PC-9 (cell line): ENCODE data around the gene SLC40A1. TPM values are rescaled to one million over a fixed set of nuclear protein-coding genes. Genes with fewer than 3 reads are reported as not detected.

ENCODE experiments used
- BruUV-seq: library from RNA; stranded (reverse); fragments of 400-500 nt; replicated peaks from 2 replicates; lab custom pipeline; 2021; lab: Mats Ljungman, UMichigan
- CTCF ChIA-PET: fragments of 300-600 bp; sonication (Branson Sonifier 250); formaldehyde crosslinking; loops from one replicate; lab custom pipeline; 2022; ENCODE audit warnings: antibody characterized with exemption; lab: Charles Lee
- POLR2A ChIA-PET: fragments of 300-600 bp; sonication (Branson Sonifier 250); formaldehyde crosslinking; loops from one replicate; lab custom pipeline; 2022; ENCODE audit warnings: antibody characterized with exemption; ENCODE audit not compliant: unreplicated experiment; lab: Charles Lee
- DNase-seq, 2 experiments: peaks; one replicate each; pipeline versions ENCODE4 v3.0.0 to v3.0.0-alpha.2; 2015 to 2022; ENCODE audit warnings: mixed read lengths in 1 of 2
- H2AFZ ChIP-seq: fragments of 200-600 bp; sonication (generic); 2 replicates; pipeline ENCODE4 v1.8.1; 2017; ENCODE audit warnings: antibody characterized with exemption
- H3F3A ChIP-seq: fragments of 200-600 bp; sonication (generic); 2 replicates; pipeline ENCODE4 v1.8.1; 2017; ENCODE audit warnings: antibody characterized with exemption, mild to moderate bottlenecking, low read depth; ENCODE audit not compliant: insufficient read depth
- H3K27ac ChIP-seq: fragments of 200-600 bp; sonication (generic); 2 replicates; pipeline ENCODE4 v1.6.1; 2016; ENCODE audit warnings: mixed run types
- H3K27me3 ChIP-seq: fragments of 200-600 bp; sonication (generic); 2 replicates; pipeline ENCODE4 v1.6.1; 2016; ENCODE audit warnings: low read depth, mixed run types; ENCODE audit not compliant: insufficient read depth
- H3K36me3 ChIP-seq: fragments of 200-600 bp; sonication (generic); 2 replicates; pipeline ENCODE4 v1.6.1; 2016; ENCODE audit warnings: low read depth, mixed run types
- H3K4me1 ChIP-seq: fragments of 200-600 bp; sonication (generic); replicated peaks from 2 replicates; pipeline ENCODE4 v1.6.1; 2016; ENCODE audit warnings: mixed run types; ENCODE audit not compliant: insufficient read depth
- H3K4me2 ChIP-seq: fragments of 200-600 bp; sonication (generic); 2 replicates; pipeline ENCODE4 v1.6.1; 2017; ENCODE audit warnings: mixed run types
- H3K4me3 ChIP-seq: fragments of 200-600 bp; sonication (generic); 2 replicates; pipeline ENCODE4 v1.6.1; 2016; ENCODE audit warnings: mixed run types
- H3K79me2 ChIP-seq: fragments of 200-600 bp; sonication (generic); 2 replicates; pipeline ENCODE4 v1.6.1; 2017; ENCODE audit warnings: low read depth, mixed run types
- H3K9me2 ChIP-seq: fragments of 200-600 bp; sonication (generic); 2 replicates; pipeline ENCODE4 v1.8.1; 2017; ENCODE audit warnings: mild to moderate bottlenecking; ENCODE audit not compliant: insufficient read depth
- H3K9me3 ChIP-seq: fragments of 200-600 bp; sonication (generic); 2 replicates; pipeline ENCODE4 v1.8.1; 2016; ENCODE audit warnings: low read depth; ENCODE audit not compliant: insufficient read depth
- H4K20me1 ChIP-seq: fragments of 200-600 bp; sonication (generic); 2 replicates; pipeline ENCODE4 v1.8.1; 2017; ENCODE audit not compliant: insufficient read depth
- EZH2 ChIP-seq: fragments of 200-600 bp; sonication (generic); IDR thresholded peaks from 2 replicates; pipeline ENCODE4 v1.8.0; 2017; ENCODE audit warnings: antibody characterized with exemption, low read depth
- intact Hi-C: fragments of 100-400 bp; cut with micrococcal nuclease; formaldehyde crosslinking; loops from one replicate; pipeline ENCODE4 v1.10.0; 2022; ENCODE audit not compliant: unreplicated experiment
- total RNA-seq: library from RNA; stranded (reverse); gene quantifications from 2 replicates; pipeline ENCODE4 v1.2.3, GENCODE V29; 2021
- TF ChIP-seq, protein P1 (sequence below): fragments of 200-600 bp; sonication (generic); conservative IDR thresholded peaks from 2 replicates; pipeline ENCODE4 v1.6.1; 2017; ENCODE audit warnings: mixed run types, antibody characterized with exemption, mild to moderate bottlenecking, moderate library complexity

SLC40A1 gene
- total RNA-seq, 1 experiment from 2014 or later = 8.0 TPM

DNA sequence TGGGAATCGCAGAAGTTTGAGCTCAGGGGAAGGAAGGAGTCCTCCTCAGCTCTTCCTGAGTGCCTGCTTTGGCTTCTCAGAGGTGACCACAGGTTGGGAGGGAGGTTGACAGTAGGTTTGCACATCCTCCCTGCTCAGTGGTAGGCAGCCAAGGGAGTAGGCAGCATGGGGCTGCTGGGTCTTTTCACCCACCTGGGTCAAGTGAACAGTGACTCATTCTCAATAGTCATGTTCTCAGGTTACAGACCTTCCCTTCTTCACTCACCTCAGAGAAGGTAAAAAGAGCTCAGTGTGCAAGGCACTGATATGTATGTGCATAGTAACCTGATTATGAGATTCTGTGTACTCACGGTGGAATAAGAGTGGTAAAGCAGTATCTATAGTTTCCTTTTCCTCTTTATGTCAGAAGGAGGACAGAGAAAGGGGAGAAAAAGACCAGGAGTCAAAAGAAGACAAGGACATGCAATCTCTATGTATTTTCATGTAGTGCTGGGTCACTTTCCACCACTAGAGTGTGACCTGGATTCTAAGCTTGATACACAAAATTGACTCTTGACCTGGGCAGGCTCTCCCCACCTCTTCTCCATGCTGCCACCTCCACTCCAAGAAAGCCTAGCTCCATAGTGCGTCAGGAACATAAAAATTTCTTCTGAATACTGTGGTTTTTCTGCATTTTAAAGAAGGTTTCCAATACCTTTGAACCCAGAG lies 44.2 kb upstream of the SLC40A1 start:
- Histone ChIP-seq H3K9me2 (no peaks in the 10 kb centered on the region; the same call in 1 of the 2 replicates), H4K20me1 (no peaks in the 10 kb centered on the region), H3F3A (no peaks in the 10 kb centered on the region), H3K4me2 (peak overlapping the region; percentile 53), H2AFZ (no peak overlapping the region), H3K79me2 (no peaks in the 10 kb centered on the region), H3K36me3 (no peaks in the 10 kb centered on the region), H3K9me3 (no peaks in the 10 kb centered on the region), H3K27ac (no peak overlapping the region), H3K4me3 (no peak overlapping the region), H3K27me3 (no peaks in the 10 kb centered on the region), H3K4me1 (peaks cover 12% of the 10 kb centered on the region)
- TF ChIP-seq, protein P1, sequence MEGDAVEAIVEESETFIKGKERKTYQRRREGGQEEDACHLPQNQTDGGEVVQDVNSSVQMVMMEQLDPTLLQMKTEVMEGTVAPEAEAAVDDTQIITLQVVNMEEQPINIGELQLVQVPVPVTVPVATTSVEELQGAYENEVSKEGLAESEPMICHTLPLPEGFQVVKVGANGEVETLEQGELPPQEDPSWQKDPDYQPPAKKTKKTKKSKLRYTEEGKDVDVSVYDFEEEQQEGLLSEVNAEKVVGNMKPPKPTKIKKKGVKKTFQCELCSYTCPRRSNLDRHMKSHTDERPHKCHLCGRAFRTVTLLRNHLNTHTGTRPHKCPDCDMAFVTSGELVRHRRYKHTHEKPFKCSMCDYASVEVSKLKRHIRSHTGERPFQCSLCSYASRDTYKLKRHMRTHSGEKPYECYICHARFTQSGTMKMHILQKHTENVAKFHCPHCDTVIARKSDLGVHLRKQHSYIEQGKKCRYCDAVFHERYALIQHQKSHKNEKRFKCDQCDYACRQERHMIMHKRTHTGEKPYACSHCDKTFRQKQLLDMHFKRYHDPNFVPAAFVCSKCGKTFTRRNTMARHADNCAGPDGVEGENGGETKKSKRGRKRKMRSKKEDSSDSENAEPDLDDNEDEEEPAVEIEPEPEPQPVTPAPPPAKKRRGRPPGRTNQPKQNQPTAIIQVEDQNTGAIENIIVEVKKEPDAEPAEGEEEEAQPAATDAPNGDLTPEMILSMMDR = no peak
- ChIA-PET CTCF (interaction anchor here (1.0 to 1.5 kb wide), 2 partner anchors 11 to 36 kb away, joined by 4 to 5 read pairs; no protein-coding TSS in a partner anchor), POLR2A (interaction anchor here (0.5 kb wide), 1 partner anchor 443 kb away, joined by 6 read pairs; no protein-coding TSS in a partner anchor)
- DNase-seq = peak; percentile 20 to 61
- intact Hi-C loops = no loop called here
- BruUV-seq = no TSS peak

GRCh38 chr2:189623049-189623448 lies 42.5 kb upstream of the SLC40A1 start:
- no peaks in the 10 kb centered on the region for H3K79me2 ChIP-seq
- no peak overlapping the region for H3K27ac ChIP-seq
- intact Hi-C loops = no loop called here
- H3K36me3 ChIP-seq = no peaks in the 10 kb centered on the region
- no peaks in the 10 kb centered on the region for H3K9me3 ChIP-seq
- H4K20me1 ChIP-seq = no peaks in the 10 kb centered on the region
- CTCF ChIA-PET = no interaction called here
- POLR2A ChIA-PET = no interaction called here
- no peaks in the 10 kb centered on the region; the same call in 1 of the 2 replicates for H3K9me2 ChIP-seq
- no peak overlapping the region for H2AFZ ChIP-seq
- H3K4me3 ChIP-seq = no peak overlapping the region
- no peaks in the 10 kb centered on the region for H3K27me3 ChIP-seq
- no peak overlapping the region for H3K4me2 ChIP-seq
- TF ChIP-seq, protein P1 = no peak
- TF ChIP-seq EZH2 = no peak
- no peaks in the 10 kb centered on the region for H3F3A ChIP-seq
- no peak for DNase-seq
- peaks cover 12% of the 10 kb centered on the region for H3K4me1 ChIP-seq
- no TSS peak for BruUV-seq

GRCh38 chr2:189621781-189622180 lies 41.2 kb upstream of the SLC40A1 start:
- H3K79me2 ChIP-seq = no peaks in the 10 kb centered on the region
- ChIA-PET POLR2A (no interaction called here), CTCF (no interaction called here)
- H3K4me3 ChIP-seq = no peak overlapping the region
- H3K36me3 ChIP-seq = no peaks in the 10 kb centered on the region
- no peak overlapping the region for H3K4me2 ChIP-seq
- no TSS peak for BruUV-seq
- intact Hi-C loops = no loop called here
- no peak overlapping the region for H3K27ac ChIP-seq
- H3K9me2 ChIP-seq = no peaks in the 10 kb centered on the region
- no peaks in the 10 kb centered on the region for H3F3A ChIP-seq
- no peak for DNase-seq
- no peaks in the 10 kb centered on the region for H4K20me1 ChIP-seq
- peaks cover 12% of the 10 kb centered on the region for H3K4me1 ChIP-seq
- no peaks in the 10 kb centered on the region for H3K9me3 ChIP-seq
- TF ChIP-seq EZH2 = no peak
- TF ChIP-seq, protein P1 = no peak
- H2AFZ ChIP-seq = no peak overlapping the region
- no peaks in the 10 kb centered on the region for H3K27me3 ChIP-seq
